Measurements from ENCODE around the gene UBP1. TPM values are rescaled to one million over a fixed set of nuclear protein-coding genes. Genes with fewer than 3 reads are reported as not detected.

The UBP1 gene
- total RNA-seq, 2 donors from 2014 or later = 41.5 to 53.9 TPM

DNA sequence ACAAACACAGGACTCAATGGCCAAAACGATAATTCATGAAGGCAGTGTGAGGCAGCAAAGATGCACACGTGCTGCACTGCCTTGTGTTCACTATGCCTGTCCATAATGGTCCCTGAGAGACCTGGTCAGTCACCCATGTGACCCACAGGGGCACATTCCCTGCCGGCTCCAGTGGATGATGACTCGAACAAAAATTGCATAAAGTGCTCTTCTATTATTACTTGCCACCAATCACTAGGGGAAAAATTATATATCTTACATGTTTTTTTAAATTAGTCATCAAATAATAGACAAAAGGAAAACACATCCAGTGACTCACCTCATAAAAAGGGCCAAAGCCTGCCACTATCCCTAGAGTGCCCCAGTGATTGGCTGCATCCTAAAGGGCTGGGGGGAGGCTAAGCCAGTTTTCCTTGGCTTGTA, 47.5 kb downstream of the UBP1 start:
- H3K27ac ChIP-seq = no peak overlapping the region
- no peaks in the 10 kb centered on the region for H3K9me3 ChIP-seq
- no peaks in the 10 kb centered on the region for H3K27me3 ChIP-seq
- DNase-seq (ENCODE audit: low spot score) = no peak
- TF ChIP-seq, protein P1, sequence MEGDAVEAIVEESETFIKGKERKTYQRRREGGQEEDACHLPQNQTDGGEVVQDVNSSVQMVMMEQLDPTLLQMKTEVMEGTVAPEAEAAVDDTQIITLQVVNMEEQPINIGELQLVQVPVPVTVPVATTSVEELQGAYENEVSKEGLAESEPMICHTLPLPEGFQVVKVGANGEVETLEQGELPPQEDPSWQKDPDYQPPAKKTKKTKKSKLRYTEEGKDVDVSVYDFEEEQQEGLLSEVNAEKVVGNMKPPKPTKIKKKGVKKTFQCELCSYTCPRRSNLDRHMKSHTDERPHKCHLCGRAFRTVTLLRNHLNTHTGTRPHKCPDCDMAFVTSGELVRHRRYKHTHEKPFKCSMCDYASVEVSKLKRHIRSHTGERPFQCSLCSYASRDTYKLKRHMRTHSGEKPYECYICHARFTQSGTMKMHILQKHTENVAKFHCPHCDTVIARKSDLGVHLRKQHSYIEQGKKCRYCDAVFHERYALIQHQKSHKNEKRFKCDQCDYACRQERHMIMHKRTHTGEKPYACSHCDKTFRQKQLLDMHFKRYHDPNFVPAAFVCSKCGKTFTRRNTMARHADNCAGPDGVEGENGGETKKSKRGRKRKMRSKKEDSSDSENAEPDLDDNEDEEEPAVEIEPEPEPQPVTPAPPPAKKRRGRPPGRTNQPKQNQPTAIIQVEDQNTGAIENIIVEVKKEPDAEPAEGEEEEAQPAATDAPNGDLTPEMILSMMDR (IDR thresholded peaks at IDR 0.05) = no peak
- H3K4me1 ChIP-seq = no peaks in the 10 kb centered on the region
- peaks cover 70% of the 10 kb centered on the region for H3K36me3 ChIP-seq
- no peak overlapping the region for H3K4me3 ChIP-seq

DNA sequence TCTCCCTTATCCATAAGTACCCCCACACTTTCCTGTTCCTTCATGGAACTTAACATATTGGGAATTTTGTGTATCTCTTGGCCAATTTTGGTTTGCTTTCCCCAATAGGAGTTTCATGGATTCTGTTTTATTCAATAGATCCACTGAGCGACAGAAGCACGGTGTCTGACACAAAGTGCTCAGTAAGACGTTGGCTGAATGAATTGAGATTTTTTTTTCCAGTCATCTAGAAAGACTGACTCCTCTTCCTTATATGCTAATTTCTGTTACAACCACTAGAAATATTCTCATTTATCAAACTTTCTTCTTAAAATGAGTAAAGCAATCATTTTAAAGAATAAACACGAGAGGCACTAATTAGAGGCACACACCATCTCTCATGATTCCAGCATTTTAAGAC, 48.1 kb downstream of the UBP1 start:
- no peak overlapping the region for H3K4me3 ChIP-seq
- H3K9me3 ChIP-seq = no peaks in the 10 kb centered on the region
- H3K36me3 ChIP-seq = peaks cover 70% of the 10 kb centered on the region
- H3K27ac ChIP-seq = no peak overlapping the region
- no peaks in the 10 kb centered on the region for H3K27me3 ChIP-seq
- no peaks in the 10 kb centered on the region for H3K4me1 ChIP-seq
- DNase-seq (ENCODE audit: low spot score) = no peak
- TF ChIP-seq, protein P1 (IDR thresholded peaks at IDR 0.05) = no peak

DNA sequence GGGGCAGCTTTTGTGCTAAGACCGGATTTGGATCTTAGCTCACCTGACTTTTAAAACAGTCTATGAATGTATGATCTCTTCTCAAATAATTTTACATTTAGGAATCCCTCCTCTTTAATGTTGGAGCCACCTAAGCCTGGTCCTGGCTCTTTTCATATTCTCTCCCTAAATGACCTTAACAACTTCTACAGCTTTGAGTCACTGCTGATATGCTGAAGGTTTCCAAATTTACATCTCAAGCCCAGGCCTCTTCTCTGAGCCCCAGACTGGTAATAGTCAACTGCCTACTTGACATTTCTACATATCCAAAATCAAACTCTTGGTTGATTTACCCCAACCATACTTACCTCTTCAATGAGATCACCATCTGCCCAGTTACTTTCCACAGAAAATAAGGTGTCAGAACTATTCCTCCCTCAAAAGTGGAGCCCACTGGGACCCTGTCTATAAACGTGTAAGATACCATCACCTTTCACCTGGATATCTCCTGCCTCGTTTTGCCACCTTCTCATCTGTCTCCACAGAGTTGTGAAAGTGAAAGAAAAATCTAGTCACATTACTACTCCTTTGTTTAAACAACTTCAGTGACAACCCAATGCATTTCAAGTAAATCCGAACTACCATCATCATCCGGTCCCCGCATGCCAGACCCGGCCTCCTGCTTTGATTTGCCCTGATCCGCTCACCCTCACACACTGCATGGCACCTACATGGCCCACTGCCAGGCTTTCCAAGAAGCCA, 48.8 kb downstream of the UBP1 start:
- Histone ChIP-seq H3K27ac (no peak overlapping the region), H3K36me3 (peaks cover 66% of the 10 kb centered on the region), H3K4me3 (no peak overlapping the region), H3K9me3 (no peaks in the 10 kb centered on the region), H3K4me1 (no peaks in the 10 kb centered on the region), H3K27me3 (no peaks in the 10 kb centered on the region)
- DNase-seq (ENCODE audit: low spot score) = no peak
- TF ChIP-seq, protein P1 (IDR thresholded peaks at IDR 0.05) = no peak

DNA sequence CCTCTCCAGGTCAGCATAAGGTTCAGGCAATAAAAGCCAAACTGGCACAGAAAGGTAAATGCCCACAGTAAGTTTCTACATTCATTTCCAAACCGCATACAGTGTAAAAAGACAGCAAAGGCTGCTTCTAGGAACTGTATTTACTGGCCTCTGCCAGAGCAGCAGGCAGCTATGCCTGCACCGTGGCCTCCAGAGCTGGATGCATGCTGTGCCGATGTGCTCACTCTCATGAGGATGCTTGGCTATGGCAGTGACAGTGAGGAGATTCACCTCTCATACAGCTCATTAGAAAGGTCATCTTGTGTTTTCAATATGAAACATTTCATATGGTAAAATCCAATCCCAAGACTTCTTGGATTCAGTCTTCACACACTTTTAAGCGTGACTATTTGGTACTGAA, 50.3 kb downstream of the UBP1 start:
- Histone ChIP-seq H3K9me3 (no peaks in the 10 kb centered on the region), H3K27me3 (no peaks in the 10 kb centered on the region), H3K27ac (no peak overlapping the region), H3K4me3 (no peak overlapping the region), H3K4me1 (no peaks in the 10 kb centered on the region), H3K36me3 (peaks cover 59% of the 10 kb centered on the region)
- no peak for DNase-seq (ENCODE audit: low spot score)
- TF ChIP-seq, protein P1 (IDR thresholded peaks at IDR 0.05) = no peak

DNA sequence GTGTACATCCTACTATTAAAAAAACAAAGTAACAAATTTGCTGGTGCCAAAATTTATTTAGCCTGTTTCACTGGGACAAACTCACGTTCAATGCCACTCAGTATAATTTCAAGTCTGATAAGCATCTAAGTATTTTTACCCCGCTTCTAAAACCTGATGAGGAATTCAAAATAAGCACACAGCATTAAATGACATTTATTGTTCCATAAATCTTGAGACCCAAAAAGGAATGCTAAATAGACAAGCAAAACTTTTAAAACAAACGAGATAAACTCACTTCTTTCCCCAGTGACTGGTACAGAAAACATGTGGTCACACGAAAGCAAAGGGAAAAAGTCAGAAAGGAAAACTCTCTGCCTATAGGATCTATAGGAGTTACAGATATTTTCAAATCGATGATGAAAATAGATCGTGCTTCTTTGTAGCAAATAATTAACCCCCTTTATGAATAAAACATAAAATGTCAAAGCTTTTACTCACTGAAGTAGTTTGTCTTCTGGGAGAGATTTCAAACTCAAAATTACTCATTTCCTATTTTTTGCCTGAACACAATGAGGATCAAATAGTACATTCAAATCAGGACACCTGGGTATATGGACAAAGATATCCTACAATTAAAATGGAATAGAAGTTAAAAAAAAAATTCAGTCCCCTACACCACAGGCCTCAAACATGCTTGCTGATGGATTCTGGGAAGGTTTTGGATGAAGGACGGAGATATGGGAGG, 51.7 kb downstream of the UBP1 start:
- H3K4me1 ChIP-seq = no peaks in the 10 kb centered on the region
- H3K27me3 ChIP-seq = no peaks in the 10 kb centered on the region
- TF ChIP-seq, protein P1 (IDR thresholded peaks at IDR 0.05) = no peak
- H3K27ac ChIP-seq = no peak overlapping the region
- H3K9me3 ChIP-seq = no peaks in the 10 kb centered on the region
- H3K4me3 ChIP-seq = no peak overlapping the region
- H3K36me3 ChIP-seq = peaks cover 68% of the 10 kb centered on the region
- no peak for DNase-seq (ENCODE audit: low spot score)
